Measurements from ENCODE around the gene WNT4. TPM values are rescaled to one million over a fixed set of nuclear protein-coding genes. Genes with fewer than 3 reads are reported as not detected.

The WNT4 gene
- under 0.01 and 0.17 TPM in 2 replicates for total RNA-seq

- DNase-seq (ENCODE audit: low read depth), result no peak
Observed at GRCh38 chr1:22143065-22144033, at the start of gene WNT4. Gene WNT4 (minus strand): TSS chr1:22143097. CDS start chr1:22142922, 175 bp downstream.

- no peak for DNase-seq (ENCODE audit: low read depth)
Observed at GRCh38 chr1:22190731-22191130, 47.8 kb upstream of the WNT4 start.

GRCh38 chr1:22190251-22190650 is 47.4 kb upstream of the WNT4 start:
- no peak for DNase-seq (ENCODE audit: low read depth)

- no peak for DNase-seq (ENCODE audit: low read depth)
Observed at GRCh38 chr1:22189619-22190018, 46.7 kb upstream of the WNT4 start.

- DNase-seq (ENCODE audit: low read depth), result no peak
Observed at GRCh38 chr1:22188914-22189313, 46.0 kb upstream of the WNT4 start.

- no peak for DNase-seq (ENCODE audit: low read depth)
Observed at GRCh38 chr1:22188436-22188835, 45.5 kb upstream of the WNT4 start.

- DNase-seq (ENCODE audit: low read depth), result no peak
Observed at GRCh38 chr1:22186311-22186710, 43.4 kb upstream of the WNT4 start.

GRCh38 chr1:22184892-22185612 is 42.2 kb upstream of the WNT4 start:
- DNase-seq (ENCODE audit: low read depth), result peak; percentile 63

GRCh38 chr1:22184454-22184853 is 41.6 kb upstream of the WNT4 start:
- DNase-seq (ENCODE audit: low read depth), result no peak

- DNase-seq (ENCODE audit: low read depth), result no peak
Observed at GRCh38 chr1:22182715-22183114, 39.8 kb upstream of the WNT4 start.

- DNase-seq (ENCODE audit: low read depth), result no peak
Observed at GRCh38 chr1:22179197-22179803, 36.4 kb upstream of the WNT4 start.

- DNase-seq (ENCODE audit: low read depth), result no peak
Observed at GRCh38 chr1:22177354-22178003, 34.6 kb upstream of the WNT4 start.

GRCh38 chr1:22176258-22176657 is 33.4 kb upstream of the WNT4 start:
- DNase-seq (ENCODE audit: low read depth), result no peak

GRCh38 chr1:22174446-22175220 is 31.7 kb upstream of the WNT4 start:
- no peak for DNase-seq (ENCODE audit: low read depth)

GRCh38 chr1:22171951-22172715 is 29.2 kb upstream of the WNT4 start:
- no peak for DNase-seq (ENCODE audit: low read depth)

- DNase-seq (ENCODE audit: low read depth), result no peak
Observed at GRCh38 chr1:22169816-22170215, 26.9 kb upstream of the WNT4 start.

GRCh38 chr1:22168412-22168973 is 25.6 kb upstream of the WNT4 start:
- DNase-seq (ENCODE audit: low read depth), result no peak

- no peak for DNase-seq (ENCODE audit: low read depth)
Observed at GRCh38 chr1:22166439-22166838, 23.5 kb upstream of the WNT4 start.

- DNase-seq (ENCODE audit: low read depth), result no peak
Observed at GRCh38 chr1:22164841-22165808, 22.2 kb upstream of the WNT4 start.
